ENCODE results near the gene SH3BGR.

Gene SH3BGR

DNA sequence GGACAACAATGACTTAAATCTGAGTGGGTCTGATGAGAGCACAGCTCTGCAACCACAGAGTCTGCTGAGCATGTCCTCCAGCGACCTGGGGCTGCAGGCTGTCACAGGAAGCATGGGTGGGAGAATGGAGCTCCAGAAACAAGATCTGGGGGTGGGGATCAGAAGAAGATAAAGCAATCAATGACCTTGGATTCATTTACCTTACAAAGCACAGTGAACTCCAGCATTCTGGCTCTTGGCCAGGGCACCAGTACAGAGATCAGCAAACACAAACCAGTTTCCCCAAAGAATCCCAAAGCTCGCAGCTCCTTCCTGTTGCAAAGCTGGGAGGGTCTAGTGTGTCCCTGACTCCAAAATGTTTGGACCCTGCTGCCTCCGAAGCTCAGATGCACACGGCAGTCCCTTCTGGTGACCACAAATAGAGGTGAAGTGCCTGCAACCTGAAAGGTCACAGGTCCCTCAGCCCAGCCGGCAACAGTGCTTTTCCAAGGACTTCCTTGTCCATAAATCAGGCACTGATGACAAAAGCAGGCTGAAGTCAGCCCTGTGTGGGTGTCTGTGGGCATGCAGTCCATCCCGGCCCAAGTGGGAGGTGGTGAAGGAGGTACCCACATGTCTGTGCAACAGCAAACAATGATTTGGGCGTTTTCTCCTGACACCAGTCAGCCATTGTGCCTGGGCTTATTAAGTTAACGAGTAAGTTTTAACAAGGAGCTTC lies 76.1 kb downstream of the SH3BGR start:
- Mint-ChIP-seq H3K27ac (peak overlapping the region; percentile 35 to 58 (median 49)), H3K27me3 (ENCODE audit: low read depth) (peaks cover 13% of the 10 kb centered on the region), H3K4me1 (peaks cover 46% of the 10 kb centered on the region), H3K4me3 (no peak overlapping the region), H3K9me3 (no peaks in the 10 kb centered on the region), H3K36me3 (ENCODE audit: low read depth) (no peaks in the 10 kb centered on the region)
- TF ChIP-seq, protein P1, sequence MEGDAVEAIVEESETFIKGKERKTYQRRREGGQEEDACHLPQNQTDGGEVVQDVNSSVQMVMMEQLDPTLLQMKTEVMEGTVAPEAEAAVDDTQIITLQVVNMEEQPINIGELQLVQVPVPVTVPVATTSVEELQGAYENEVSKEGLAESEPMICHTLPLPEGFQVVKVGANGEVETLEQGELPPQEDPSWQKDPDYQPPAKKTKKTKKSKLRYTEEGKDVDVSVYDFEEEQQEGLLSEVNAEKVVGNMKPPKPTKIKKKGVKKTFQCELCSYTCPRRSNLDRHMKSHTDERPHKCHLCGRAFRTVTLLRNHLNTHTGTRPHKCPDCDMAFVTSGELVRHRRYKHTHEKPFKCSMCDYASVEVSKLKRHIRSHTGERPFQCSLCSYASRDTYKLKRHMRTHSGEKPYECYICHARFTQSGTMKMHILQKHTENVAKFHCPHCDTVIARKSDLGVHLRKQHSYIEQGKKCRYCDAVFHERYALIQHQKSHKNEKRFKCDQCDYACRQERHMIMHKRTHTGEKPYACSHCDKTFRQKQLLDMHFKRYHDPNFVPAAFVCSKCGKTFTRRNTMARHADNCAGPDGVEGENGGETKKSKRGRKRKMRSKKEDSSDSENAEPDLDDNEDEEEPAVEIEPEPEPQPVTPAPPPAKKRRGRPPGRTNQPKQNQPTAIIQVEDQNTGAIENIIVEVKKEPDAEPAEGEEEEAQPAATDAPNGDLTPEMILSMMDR (IDR thresholded peaks at IDR 0.05; ENCODE audit: unreplicated experiment in 3 of 3), result no peak

DNA sequence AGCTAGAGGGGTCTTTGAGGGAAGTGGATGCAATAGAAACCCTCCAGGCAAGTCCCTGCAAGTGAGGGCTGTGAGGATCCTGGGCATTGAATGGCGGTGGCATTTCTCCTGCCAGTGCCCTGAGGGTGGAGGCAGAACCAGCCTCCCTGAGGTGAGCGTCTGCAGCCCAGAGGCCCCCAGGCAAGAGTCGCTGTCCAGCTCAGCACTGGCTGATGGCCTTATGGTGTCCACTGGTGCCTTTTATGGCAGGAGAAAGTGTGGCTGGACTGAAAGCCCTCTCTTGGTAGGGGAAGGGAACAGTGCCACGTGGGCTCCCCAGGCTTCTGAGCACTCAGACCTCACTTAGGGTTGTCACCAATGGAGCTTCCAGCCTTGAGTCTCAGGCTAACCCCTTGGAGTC lies 77.3 kb downstream of the SH3BGR start:
- Mint-ChIP-seq H3K27ac (no peak overlapping the region), H3K36me3 (ENCODE audit: low read depth) (no peaks in the 10 kb centered on the region), H3K4me3 (no peak overlapping the region), H3K4me1 (peaks cover 35% of the 10 kb centered on the region), H3K9me3 (no peaks in the 10 kb centered on the region), H3K27me3 (ENCODE audit: low read depth) (peaks cover 13% of the 10 kb centered on the region)
- TF ChIP-seq, protein P1 (IDR thresholded peaks at IDR 0.05; ENCODE audit: unreplicated experiment in 3 of 3), result no peak

DNA sequence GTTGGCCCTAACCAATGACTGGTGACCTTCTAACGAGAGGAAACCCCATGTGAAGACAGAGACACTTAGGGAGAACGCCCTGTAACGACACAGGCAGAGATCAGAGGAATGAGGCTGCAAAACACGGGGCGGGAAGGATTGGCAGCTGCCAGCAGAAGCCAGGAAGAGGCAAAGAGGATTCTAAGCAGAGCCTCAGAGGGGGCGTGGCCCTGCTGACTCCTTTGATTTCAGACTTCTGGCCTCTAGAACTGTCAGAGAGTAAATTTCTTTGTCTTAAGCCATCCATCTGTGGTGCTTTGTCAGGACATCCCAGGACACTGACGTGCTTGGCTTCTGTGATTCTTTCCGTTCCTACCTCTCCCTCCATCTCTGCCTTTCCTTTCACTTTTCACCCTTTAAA lies 79.3 kb downstream of the SH3BGR start:
- peak overlapping the region in 1 of 3 experiments; percentile 13 for H3K27ac Mint-ChIP-seq
- peaks cover 10% of the 10 kb centered on the region for H3K27me3 Mint-ChIP-seq (ENCODE audit: low read depth)
- TF ChIP-seq, protein P1 (IDR thresholded peaks at IDR 0.05; ENCODE audit: unreplicated experiment in 3 of 3), result no peak
- no peak overlapping the region for H3K4me3 Mint-ChIP-seq
- H3K4me1 Mint-ChIP-seq, result peaks cover 26% of the 10 kb centered on the region
- no peaks in the 10 kb centered on the region for H3K36me3 Mint-ChIP-seq (ENCODE audit: low read depth)
- no peaks in the 10 kb centered on the region for H3K9me3 Mint-ChIP-seq

DNA sequence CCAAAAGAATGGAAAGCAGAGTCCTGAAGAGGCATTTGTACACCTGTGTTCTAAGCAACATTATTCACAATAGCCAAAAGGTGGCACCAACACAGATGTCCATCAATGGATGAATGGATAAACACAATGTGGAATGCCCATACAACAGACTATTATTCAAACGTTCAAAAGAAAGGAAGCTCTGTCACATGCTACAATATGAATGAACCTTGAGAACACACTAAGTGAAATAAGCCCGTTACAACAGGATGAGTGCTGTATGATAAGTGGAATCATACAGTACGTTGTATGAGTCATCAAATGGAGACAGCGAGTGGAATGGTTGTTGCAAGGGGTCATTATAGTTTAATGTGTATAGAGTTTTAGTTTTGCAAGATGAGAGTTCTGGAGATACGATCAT lies 80.1 kb downstream of the SH3BGR start:
- no peak overlapping the region for H3K4me3 Mint-ChIP-seq
- TF ChIP-seq, protein P1 (IDR thresholded peaks at IDR 0.05; ENCODE audit: unreplicated experiment in 3 of 3), result no peak
- H3K9me3 Mint-ChIP-seq, result no peaks in the 10 kb centered on the region
- H3K4me1 Mint-ChIP-seq, result peaks cover 26% of the 10 kb centered on the region
- H3K36me3 Mint-ChIP-seq (ENCODE audit: low read depth), result no peaks in the 10 kb centered on the region
- H3K27ac Mint-ChIP-seq, result no peak overlapping the region
- H3K27me3 Mint-ChIP-seq (ENCODE audit: low read depth), result peaks cover 10% of the 10 kb centered on the region

DNA sequence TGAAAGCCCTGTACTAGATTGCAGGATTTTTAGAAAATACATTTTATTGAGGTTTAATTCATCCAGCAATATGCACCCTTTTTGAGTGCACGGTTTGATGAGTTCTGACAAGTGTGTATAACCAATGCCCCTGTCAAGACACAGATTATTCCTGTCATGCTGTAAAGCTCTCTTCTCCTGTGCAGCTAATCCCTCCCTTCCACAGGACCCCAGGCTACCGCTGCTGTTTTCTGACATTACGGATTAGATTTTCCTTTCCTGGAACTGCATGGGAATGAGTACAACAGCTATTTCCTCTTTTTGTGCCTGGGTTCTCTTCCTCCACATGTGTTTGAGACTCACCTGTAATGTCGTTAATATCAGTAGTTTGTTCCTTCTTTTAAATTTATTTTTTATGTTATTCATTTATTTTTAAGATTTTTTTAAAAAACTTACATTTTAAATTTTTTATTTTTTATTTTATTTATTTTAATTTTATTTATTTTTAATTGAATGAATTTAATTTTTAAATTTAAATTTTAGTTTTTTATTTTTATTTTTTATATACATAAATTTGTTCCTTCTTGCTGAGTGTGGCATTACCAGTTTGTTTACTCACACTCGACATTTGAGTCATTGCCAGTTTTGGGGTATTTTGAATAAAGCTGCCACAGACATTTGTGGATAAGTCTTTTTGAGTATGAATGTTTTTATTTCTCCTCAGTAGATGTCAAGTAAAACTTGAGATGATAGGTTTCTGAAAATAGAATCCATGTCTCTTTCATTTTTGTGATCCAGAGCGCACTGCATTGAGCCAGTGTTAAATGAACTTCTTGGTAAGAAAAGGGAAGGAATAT lies 82.0 kb downstream of the SH3BGR start:
- H3K27me3 Mint-ChIP-seq (ENCODE audit: low read depth), result peaks cover 10% of the 10 kb centered on the region
- no peaks in the 10 kb centered on the region for H3K36me3 Mint-ChIP-seq (ENCODE audit: low read depth)
- H3K4me1 Mint-ChIP-seq, result peaks cover 11% of the 10 kb centered on the region
- TF ChIP-seq, protein P1 (IDR thresholded peaks at IDR 0.05; ENCODE audit: unreplicated experiment in 3 of 3), result no peak
- H3K27ac Mint-ChIP-seq, result no peak overlapping the region
- H3K9me3 Mint-ChIP-seq, result no peaks in the 10 kb centered on the region
- H3K4me3 Mint-ChIP-seq, result no peak overlapping the region

Data from nephron (organoid).